CD4-positive, alpha-beta T cell (primary cell): ENCODE results near the gene AUP1. TPM values are rescaled to one million over a fixed set of nuclear protein-coding genes. Genes with fewer than 3 reads are reported as not detected.
"Not testable (repeated sequence)": the region's sequence is repeated elsewhere in the genome, so short reads cannot be mapped to it uniquely, and the experiment has no call there.

Experiments used
- ATAC-seq: fragments of 200-7000 bp; cut with Tn5 transposase; one replicate; pipeline ENCODE4 v1.10.0; 2022; ENCODE audit warnings: mild to moderate bottlenecking; ENCODE audit not compliant: poor library complexity
- CTCF ChIA-PET: fragments of 350-600 bp; sonication (Branson Sonifier 250); formaldehyde crosslinking; loops from one replicate; lab custom pipeline; 2021; ENCODE audit warnings: antibody characterized with exemption, inconsistent platforms; lab: Charles Lee
- POLR2A ChIA-PET: fragments of 350-600 bp; sonication (Branson Sonifier 250); formaldehyde crosslinking; loops from one replicate; lab custom pipeline; 2021; ENCODE audit warnings: antibody characterized with exemption, inconsistent platforms; lab: Charles Lee
- DNase-seq, 14 experiments: peaks; one replicate each; pipeline ENCODE4 v3.0.0-alpha.2; 2013 to 2020; ENCODE audit warnings: mixed read lengths in 2 of 14
- H3K27ac ChIP-seq, 2 donors: one replicate each; pipeline versions ENCODE4 v1.5.1 to v1.7.0; 2013; ENCODE audit warnings: low read length in 2 of 2, low read depth in 1 of 2, mild to moderate bottlenecking in 1 of 2
- H3K27me3 ChIP-seq, 2 experiments: 1 replicate in 1 of 2; 2 replicates in 1 of 2; pipeline versions ENCODE4 v1.6.1 to v1.7.0; 2013; ENCODE audit warnings: low read length in 2 of 2, control low read depth in 1 of 2, mild to moderate bottlenecking in 1 of 2, moderate library complexity in 1 of 2; ENCODE audit not compliant: insufficient read depth in 2 of 2, control insufficient read depth in 1 of 2
- H3K36me3 ChIP-seq: one replicate; pipeline ENCODE4 v1.6.1; 2013; ENCODE audit warnings: low read length, control low read depth; ENCODE audit not compliant: insufficient read depth
- H3K4me1 ChIP-seq: one replicate; pipeline ENCODE4 v1.6.1; 2013; ENCODE audit warnings: low read length, control low read depth; ENCODE audit not compliant: insufficient read depth
- H3K4me3 ChIP-seq: one replicate; pipeline ENCODE4 v1.5.1; 2013; ENCODE audit warnings: mild to moderate bottlenecking, low read length, moderate library complexity
- H3K9me3 ChIP-seq, 2 experiments: 1 replicate in 1 of 2; 2 replicates in 1 of 2; pipeline versions ENCODE4 v1.6.1 to v1.7.0; 2013; ENCODE audit warnings: low read length in 2 of 2, mild to moderate bottlenecking in 2 of 2, control low read depth in 1 of 2, moderate library complexity in 1 of 2; ENCODE audit not compliant: control insufficient read depth in 1 of 2, insufficient read depth in 1 of 2
- H3K27ac Mint-ChIP-seq: one replicate; pipeline ENCODE4 v1.8.0; 2020; ENCODE audit warnings: mixed read lengths
- H3K27me3 Mint-ChIP-seq: one replicate; pipeline ENCODE4 v1.8.0; 2021; ENCODE audit warnings: mixed read lengths
- H3K36me3 Mint-ChIP-seq: one replicate; pipeline ENCODE4 v1.8.0; 2021; ENCODE audit warnings: low read depth, mixed read lengths
- H3K4me1 Mint-ChIP-seq: one replicate; pipeline ENCODE4 v1.8.0; 2021; ENCODE audit warnings: low read depth, mixed read lengths
- H3K4me3 Mint-ChIP-seq: one replicate; pipeline ENCODE4 v1.8.0; 2020; ENCODE audit warnings: mild to moderate bottlenecking, mixed read lengths
- H3K9me3 Mint-ChIP-seq: one replicate; pipeline ENCODE4 v1.8.0; 2020; ENCODE audit warnings: mixed read lengths
- intact Hi-C, 2 experiments: fragments of 100-400 bp; cut with DNase I in 1 of 2; cut with micrococcal nuclease in 1 of 2; formaldehyde crosslinking; loops; one replicate each; pipeline versions ENCODE4 v1.15.1 to v1.9.0; 2023 to 2025; cut with DNase I, micrococcal nuclease
- total RNA-seq, 174 experiments: library from RNA in 2 of 174; stranded (reverse) in 2 of 174; gene quantifications; one replicate each; pipeline ENCODE4 v1.2.3 and lab custom pipeline; 2021 to 2026
- TF ChIP-seq, protein P1 (sequence below): fragments of 200-600 bp; IDR thresholded peaks from one replicate; pipeline ENCODE4 v1.8.0; 2022; ENCODE audit warnings: antibody characterized with exemption, mild to moderate bottlenecking

The AUP1 gene
- total RNA-seq, 2 experiments from 2014 or later = 162 to 170 TPM

DNA sequence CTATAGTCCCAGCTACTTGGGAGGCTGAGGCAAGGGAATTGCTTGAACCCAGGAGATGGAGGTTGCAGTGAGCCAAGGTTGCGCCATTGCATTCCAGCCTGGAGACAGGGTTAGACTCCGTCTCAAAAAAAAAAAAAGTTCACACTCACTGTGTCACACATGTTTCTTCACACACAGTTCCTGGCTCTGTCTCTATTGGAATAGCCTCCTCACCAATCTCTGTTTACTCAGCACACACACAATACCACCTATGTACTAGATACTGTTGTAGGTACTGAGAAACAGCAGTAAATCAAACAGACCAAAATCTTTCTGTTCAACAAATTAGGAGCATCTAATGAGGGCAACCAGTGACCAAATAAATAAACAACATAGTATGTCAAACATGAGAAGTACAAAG is 43.4 kb downstream of the AUP1 start:
- ATAC-seq (no peak), DNase-seq (no peak)
- Histone ChIP-seq H3K9me3 (no peaks in the 10 kb centered on the region), H3K36me3 (peaks cover 40% of the 10 kb centered on the region), H3K4me1 (peaks cover 24% of the 10 kb centered on the region), H3K27ac (no peak overlapping the region), H3K27me3 (no peaks in the 10 kb centered on the region), H3K4me3 (no peak overlapping the region)
- H3K27me3 Mint-ChIP-seq = no peaks in the 10 kb centered on the region
- H3K4me3 Mint-ChIP-seq = no peak overlapping the region
- POLR2A ChIA-PET = no interaction called here
- no peaks in the 10 kb centered on the region for H3K9me3 Mint-ChIP-seq
- CTCF ChIA-PET = no interaction called here
- intact Hi-C loops = no loop called here
- H3K27ac Mint-ChIP-seq = no peak overlapping the region
- peaks cover 17% of the 10 kb centered on the region for H3K4me1 Mint-ChIP-seq
- TF ChIP-seq, protein P1, sequence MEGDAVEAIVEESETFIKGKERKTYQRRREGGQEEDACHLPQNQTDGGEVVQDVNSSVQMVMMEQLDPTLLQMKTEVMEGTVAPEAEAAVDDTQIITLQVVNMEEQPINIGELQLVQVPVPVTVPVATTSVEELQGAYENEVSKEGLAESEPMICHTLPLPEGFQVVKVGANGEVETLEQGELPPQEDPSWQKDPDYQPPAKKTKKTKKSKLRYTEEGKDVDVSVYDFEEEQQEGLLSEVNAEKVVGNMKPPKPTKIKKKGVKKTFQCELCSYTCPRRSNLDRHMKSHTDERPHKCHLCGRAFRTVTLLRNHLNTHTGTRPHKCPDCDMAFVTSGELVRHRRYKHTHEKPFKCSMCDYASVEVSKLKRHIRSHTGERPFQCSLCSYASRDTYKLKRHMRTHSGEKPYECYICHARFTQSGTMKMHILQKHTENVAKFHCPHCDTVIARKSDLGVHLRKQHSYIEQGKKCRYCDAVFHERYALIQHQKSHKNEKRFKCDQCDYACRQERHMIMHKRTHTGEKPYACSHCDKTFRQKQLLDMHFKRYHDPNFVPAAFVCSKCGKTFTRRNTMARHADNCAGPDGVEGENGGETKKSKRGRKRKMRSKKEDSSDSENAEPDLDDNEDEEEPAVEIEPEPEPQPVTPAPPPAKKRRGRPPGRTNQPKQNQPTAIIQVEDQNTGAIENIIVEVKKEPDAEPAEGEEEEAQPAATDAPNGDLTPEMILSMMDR = no peak
- H3K36me3 Mint-ChIP-seq = peaks cover 62% of the 10 kb centered on the region

DNA sequence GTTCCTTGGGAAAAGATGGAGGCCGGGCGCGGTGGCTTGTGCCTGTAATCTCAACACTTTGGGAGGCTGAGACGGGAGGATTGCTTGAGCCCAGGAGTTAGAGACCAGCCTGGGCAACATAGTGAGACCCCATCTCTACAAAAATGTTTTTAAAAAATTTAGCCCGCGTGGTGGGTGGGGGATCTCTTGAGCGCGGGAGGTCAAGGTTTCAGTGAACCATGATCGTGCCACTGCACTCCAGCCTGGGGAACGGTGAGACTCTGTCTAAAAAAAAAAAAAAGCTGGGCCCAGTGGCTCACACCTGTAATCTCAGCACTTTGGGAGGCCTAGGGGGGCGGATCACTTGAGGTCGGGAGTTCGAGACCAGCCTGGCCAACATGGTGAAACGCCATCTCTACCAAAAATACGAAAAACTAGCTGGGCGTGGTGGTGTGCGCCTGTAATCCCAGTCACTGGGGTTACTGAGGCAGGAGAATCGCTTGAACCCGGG is 45.8 kb downstream of the AUP1 start:
- H3K27ac ChIP-seq = peak overlapping the region in 1 of 2 donors; percentile 94
- H3K4me1 Mint-ChIP-seq = peaks cover 26% of the 10 kb centered on the region
- not testable (repeated sequence) for H3K9me3 Mint-ChIP-seq, ATAC-seq, H3K9me3 ChIP-seq, H3K27me3 ChIP-seq, DNase-seq, H3K27me3 Mint-ChIP-seq
- POLR2A ChIA-PET = interaction anchor here (0.8 to 6.9 kb wide), 13 partner anchors 11 to 106 kb away, joined by 5 to 169 read pairs (median 16); partner anchors contain the start of genes AUP1, C2orf81, DQX1 and HTRA2
- H3K36me3 Mint-ChIP-seq = peaks cover 56% of the 10 kb centered on the region
- peak overlapping the region; percentile 97 for H3K27ac Mint-ChIP-seq
- CTCF ChIA-PET = interaction anchor here (0.6 to 4.6 kb wide), 20 partner anchors 9 to 1250 kb away, joined by 3 to 61 read pairs (median 6); partner anchors contain the start of genes AUP1, C2orf81, CCT7 and HTRA2
- H3K4me3 ChIP-seq = peak overlapping the region; percentile 77
- H3K36me3 ChIP-seq = peaks cover 28% of the 10 kb centered on the region
- peak overlapping the region; percentile 99 for H3K4me3 Mint-ChIP-seq
- peaks cover 31% of the 10 kb centered on the region for H3K4me1 ChIP-seq
- intact Hi-C loops = loop anchor here (1.0 to 5.0 kb wide), 8 partner anchors 11 to 394 kb away; partner anchors contain the start of genes AUP1 (in 1 of the 2), C2orf81 (in 1 of the 2), HTRA2 (in 1 of the 2) and INO80B (in 1 of the 2)

DNA sequence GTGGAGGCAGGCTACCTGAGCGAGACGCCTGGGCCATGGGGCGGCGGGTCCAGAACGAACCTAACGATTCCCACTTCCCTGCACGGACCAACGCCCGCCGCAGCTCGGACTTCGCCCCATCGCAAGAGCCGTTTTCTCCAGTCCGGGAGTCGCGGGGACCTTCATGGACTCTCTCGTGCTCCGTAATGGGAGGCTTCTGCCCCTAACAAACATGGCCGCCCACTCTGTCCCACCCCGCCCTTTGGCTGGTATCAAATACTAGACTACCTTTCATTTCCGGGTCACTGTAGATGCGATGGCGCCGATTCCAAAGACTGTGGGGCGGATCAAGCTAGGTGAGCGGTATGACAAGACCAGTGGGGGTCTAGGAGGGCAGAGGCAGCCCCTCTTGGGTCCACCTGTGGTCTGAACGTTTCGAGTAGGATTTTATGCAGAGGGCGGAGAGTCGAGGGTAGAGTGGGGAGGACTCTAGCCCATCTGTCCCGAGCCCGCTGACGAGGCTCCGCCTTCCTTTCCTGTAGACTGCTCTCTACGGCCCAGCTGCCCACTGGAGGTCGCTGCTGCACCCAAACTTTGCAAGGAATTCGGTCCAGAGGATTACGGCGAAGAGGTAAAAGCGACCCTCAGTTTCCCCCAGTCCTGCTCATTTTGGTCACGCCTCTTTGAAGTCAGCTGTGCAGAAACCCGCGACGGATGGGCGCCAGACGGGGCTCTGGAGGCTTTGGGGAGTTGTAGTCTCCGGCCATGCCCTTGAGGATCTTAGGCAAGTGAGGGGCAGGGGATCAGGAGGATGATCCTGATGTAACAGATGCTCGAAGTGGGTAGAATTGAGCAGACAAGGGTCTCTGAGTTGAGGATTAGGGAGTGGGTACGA is 46.5 kb downstream of the AUP1 start, which contains the start of the genes CCDC142 and TTC31:
Gene CCDC142 (minus strand): TSS at position 198 of the 874 bp plus-strand sequence. CDS start 161 bp downstream, at position 37.
Gene TTC31 (plus strand): TSS at position 281 of the 874 bp plus-strand sequence. CDS start 15 bp downstream, at position 296.
- peak within 1 kb of the TSS; percentile 93 to 94 for H3K27ac ChIP-seq
- peak within 1 kb of the TSS; percentile 99 for H3K4me3 Mint-ChIP-seq
- CTCF ChIA-PET = interaction anchor here (0.6 to 4.6 kb wide), 21 partner anchors 8 to 1249 kb away, joined by 3 to 61 read pairs (median 5); partner anchors contain the start of genes AUP1, C2orf81, CCT7 and HTRA2
- no peaks in the 10 kb centered on the region for H3K27me3 Mint-ChIP-seq
- H3K9me3 Mint-ChIP-seq = no peaks in the 10 kb centered on the region
- TF ChIP-seq, protein P1 = peak; percentile 85
- peak within 1 kb of the TSS; percentile 97 for H3K27ac Mint-ChIP-seq
- peaks cover 54% of the 10 kb centered on the region for H3K36me3 Mint-ChIP-seq
- intact Hi-C loops = loop anchor here (1.0 to 5.0 kb wide), 9 partner anchors 11 to 394 kb away; partner anchors contain the start of genes INO80B (in 2 of the 2), MRPL53 (in 2 of the 2), AUP1 (in 1 of the 2) and C2orf81 (in 1 of the 2)
- ATAC-seq (peak; percentile 94), DNase-seq (peak; percentile 87 to 96 (median 91))
- peak within 1 kb of the TSS; percentile 77 for H3K4me3 ChIP-seq
- peaks cover 31% of the 10 kb centered on the region for H3K4me1 ChIP-seq
- no peaks in the 10 kb centered on the region for H3K27me3 ChIP-seq
- POLR2A ChIA-PET = interaction anchor here (0.7 to 6.9 kb wide), 20 partner anchors 11 to 654 kb away, joined by 3 to 169 read pairs (median 8); partner anchors contain the start of genes AUP1, C2orf81, DQX1 and HTRA2
- peaks cover 26% of the 10 kb centered on the region for H3K4me1 Mint-ChIP-seq
- H3K9me3 ChIP-seq = no peaks in the 10 kb centered on the region
- peaks cover 24% of the 10 kb centered on the region for H3K36me3 ChIP-seq
